Measurements from ENCODE around the gene CELF4.

CELF4 gene

DNA sequence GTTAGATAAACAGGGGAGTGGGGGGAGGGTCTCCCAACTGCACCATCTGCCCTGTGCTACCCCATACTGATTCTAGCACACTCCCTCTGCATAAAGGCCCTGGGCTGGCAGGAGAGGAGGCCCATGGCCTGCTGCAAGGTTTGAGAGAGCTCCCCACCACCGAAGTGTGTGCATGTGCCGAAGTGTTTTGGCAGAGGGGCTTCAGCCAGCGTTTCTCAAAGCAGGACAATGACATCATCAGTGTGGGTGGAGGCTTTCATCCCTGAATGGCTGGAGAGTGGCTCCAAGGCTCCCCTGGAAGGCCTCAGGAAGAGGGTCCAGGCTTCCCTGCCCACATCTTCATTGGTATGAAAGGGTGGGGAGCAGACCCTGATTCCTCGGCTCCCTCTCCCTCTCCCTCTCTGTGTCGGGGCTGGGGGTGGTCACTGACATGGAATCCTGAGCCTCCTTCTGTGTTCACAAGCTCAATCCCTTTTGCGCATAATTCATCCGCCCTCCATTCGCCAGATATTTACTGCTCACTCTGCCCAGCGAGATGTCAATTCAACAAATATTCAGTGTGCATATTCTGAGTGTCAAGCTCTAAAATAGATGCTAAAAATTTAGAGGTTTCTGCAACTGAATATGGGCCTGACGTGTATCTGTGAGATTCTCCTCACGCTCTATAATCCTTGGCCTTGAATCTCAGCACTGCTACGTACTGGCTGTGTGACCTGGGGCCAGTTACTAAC, 122.1 kb downstream of the CELF4 start:
- Histone ChIP-seq H3K27ac (no peak overlapping the region), H3K4me3 (no peak overlapping the region)
- no peak for DNase-seq (ENCODE audit: low spot score)
- TF ChIP-seq, protein P1, sequence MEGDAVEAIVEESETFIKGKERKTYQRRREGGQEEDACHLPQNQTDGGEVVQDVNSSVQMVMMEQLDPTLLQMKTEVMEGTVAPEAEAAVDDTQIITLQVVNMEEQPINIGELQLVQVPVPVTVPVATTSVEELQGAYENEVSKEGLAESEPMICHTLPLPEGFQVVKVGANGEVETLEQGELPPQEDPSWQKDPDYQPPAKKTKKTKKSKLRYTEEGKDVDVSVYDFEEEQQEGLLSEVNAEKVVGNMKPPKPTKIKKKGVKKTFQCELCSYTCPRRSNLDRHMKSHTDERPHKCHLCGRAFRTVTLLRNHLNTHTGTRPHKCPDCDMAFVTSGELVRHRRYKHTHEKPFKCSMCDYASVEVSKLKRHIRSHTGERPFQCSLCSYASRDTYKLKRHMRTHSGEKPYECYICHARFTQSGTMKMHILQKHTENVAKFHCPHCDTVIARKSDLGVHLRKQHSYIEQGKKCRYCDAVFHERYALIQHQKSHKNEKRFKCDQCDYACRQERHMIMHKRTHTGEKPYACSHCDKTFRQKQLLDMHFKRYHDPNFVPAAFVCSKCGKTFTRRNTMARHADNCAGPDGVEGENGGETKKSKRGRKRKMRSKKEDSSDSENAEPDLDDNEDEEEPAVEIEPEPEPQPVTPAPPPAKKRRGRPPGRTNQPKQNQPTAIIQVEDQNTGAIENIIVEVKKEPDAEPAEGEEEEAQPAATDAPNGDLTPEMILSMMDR (IDR thresholded peaks at IDR 0.05) = no peak

DNA sequence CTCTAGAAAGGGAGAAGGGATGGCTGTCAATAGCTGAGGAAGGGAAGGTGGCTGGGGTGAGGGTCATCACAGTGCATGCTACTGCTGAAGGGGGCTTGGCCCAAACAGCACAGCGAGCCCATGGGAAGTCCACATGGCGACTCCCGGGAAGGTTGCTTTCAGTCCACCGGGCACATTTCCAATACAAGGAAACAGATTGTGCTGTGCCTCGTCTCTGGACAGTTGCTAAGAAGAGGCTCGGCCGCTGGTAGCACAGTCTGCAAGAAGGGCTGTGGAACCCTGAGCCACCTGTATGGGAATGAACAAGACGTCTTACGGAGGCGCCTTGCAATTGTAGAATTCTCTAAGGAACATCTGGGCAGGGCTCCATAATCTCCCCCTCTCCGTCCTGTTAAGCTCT, 123.1 kb downstream of the CELF4 start:
- no peak overlapping the region for H3K4me3 ChIP-seq
- no peak for DNase-seq (ENCODE audit: low spot score)
- no peak overlapping the region for H3K27ac ChIP-seq
- TF ChIP-seq, protein P1 (IDR thresholded peaks at IDR 0.05) = no peak

DNA sequence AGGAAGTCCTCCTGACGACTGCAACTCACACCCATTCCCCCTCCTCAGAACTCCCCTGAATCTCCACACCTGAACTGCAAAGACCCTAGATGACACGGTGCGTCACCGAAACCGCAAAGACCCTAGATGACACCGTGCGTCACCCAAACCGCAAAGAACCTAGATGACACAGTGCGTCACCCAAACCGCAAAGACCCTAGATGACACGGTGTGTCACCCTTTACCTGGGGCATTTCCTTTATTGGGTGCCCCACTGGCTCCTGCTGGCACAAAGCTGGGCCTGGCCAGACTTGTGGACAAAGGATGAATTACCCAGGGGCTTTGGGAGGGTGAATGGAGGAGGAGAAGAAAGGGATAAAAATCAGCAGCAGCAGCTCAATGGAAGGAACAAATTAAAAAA, 123.8 kb downstream of the CELF4 start:
- Histone ChIP-seq H3K4me3 (no peak overlapping the region), H3K27ac (no peak overlapping the region)
- TF ChIP-seq, protein P1 (IDR thresholded peaks at IDR 0.05) = no peak
- no peak for DNase-seq (ENCODE audit: low spot score)

DNA sequence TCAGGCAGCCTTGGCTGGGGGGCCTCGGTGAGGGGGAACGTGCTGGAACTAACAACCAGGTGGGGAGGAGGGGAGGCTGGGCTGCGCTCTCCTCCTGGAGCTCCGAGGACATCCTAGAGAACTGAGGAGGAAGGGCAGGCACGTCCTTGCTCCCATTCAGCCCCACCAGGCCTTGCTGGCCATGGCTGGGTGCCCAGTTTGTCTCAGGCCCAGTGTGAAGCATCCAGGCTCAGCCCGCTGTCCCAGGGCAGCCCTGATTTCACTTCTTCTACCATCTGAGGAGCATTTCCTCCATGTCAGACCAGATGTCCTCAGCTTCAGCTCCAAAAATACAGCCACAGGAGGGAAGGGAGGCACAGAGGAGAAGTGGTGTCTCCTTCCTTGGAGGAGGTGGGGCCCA, 125.4 kb downstream of the CELF4 start:
- H3K4me3 ChIP-seq = no peak overlapping the region
- no peak for DNase-seq (ENCODE audit: low spot score)
- H3K27ac ChIP-seq = no peak overlapping the region
- TF ChIP-seq, protein P1 (IDR thresholded peaks at IDR 0.05) = no peak

DNA sequence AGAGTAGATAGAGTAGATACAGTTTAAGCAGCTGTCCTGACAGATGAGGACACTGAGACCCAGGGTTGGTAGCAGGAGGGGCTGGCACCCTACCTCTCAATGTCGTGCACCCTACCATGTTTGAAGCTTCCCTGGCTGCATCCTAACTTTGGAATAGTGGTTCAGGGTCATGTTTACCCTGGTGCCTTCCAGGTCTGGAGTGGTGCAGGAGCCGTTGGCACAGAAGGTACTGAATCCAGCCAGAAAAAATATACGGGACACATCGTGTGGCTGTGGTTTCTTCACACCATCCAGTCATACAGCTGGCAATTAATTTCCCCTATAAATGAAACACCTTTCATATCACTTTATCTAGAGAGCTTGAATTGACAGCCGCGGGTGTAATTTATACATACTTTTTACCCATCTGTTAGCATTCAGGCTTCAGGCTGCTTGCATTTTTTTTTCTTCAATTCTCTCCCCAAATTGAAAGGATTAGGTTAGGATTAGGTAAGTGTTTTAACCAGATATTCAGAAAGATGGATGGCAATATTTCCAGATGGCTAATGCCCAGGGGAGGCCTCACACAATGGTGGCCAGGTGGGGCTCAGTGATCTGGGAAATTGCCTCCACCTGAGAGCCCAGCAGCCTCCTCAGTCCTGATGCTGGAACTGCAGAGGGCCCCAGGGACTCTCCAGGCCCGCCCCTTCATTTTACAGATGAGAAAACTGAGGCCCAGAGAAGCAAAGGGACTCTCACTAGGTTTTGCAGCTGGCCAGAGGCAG, 127.0 kb downstream of the CELF4 start:
- Histone ChIP-seq H3K4me3 (no peak overlapping the region), H3K27ac (no peak overlapping the region)
- TF ChIP-seq, protein P1 (IDR thresholded peaks at IDR 0.05) = no peak
- no peak for DNase-seq (ENCODE audit: low spot score)

DNA sequence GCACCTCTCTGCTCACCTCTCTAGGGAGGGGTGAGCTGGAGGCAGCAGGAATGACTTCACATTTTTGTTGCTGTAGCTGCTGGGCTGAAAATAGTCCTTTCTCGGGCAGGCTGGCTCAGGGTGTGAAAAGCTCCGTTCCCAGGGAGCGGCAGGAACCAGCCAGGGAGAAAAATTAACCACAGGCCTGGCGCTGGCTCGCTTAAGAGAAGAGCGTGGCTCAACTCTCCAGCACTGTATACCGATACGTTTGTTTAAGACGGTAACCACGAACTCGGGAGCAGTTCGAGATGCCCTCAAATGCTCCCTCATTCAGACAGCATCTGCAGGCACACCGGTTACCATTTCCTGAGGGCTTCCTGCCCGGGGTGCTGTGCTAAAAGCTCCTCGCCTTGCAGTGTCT, 129.6 kb downstream of the CELF4 start:
- no peak overlapping the region for H3K4me3 ChIP-seq
- TF ChIP-seq, protein P1 (IDR thresholded peaks at IDR 0.05) = no peak
- no peak overlapping the region for H3K27ac ChIP-seq
- DNase-seq (ENCODE audit: low spot score) = no peak

Data from coronary artery (tissue), 2 donors.